ENCODE data around the gene VHLL. TPM values are rescaled to one million over a fixed set of nuclear protein-coding genes. Genes with fewer than 3 reads are reported as not detected.

Gene VHLL
- total and polyA plus RNA-seq, 12 donors = not detected

GRCh38 chr1:156258859-156259258 is 40.2 kb downstream of the VHLL start:
- intact Hi-C loops (cut with DNase I) = no loop called here
- TF ChIP-seq CTCF (IDR thresholded peaks at IDR 0.05) = no peak
- DNase-seq = no peak
- 96% methylated on average over 8 of the region's 8 CpGs for WGBS, 2 donors
- H3K27ac ChIP-seq = no peak overlapping the region
- no peaks in the 10 kb centered on the region for H3K27me3 ChIP-seq
- H3K4me1 ChIP-seq = no peaks in the 10 kb centered on the region
- peaks cover 6 to 100% (median 78%) of the 10 kb centered on the region in 9 donors for H3K36me3 ChIP-seq
- ATAC-seq = no peak
- no peak overlapping the region for H3K4me3 ChIP-seq
- H3K9me3 ChIP-seq = no peaks in the 10 kb centered on the region

GRCh38 chr1:156257711-156258110 is 41.4 kb downstream of the VHLL start:
- DNase-seq (no peak), ATAC-seq (no peak)
- no peak overlapping the region for H3K4me3 ChIP-seq
- H3K27me3 ChIP-seq = no peaks in the 10 kb centered on the region
- peaks cover 6 to 100% (median 79%) of the 10 kb centered on the region in 9 donors for H3K36me3 ChIP-seq
- no peaks in the 10 kb centered on the region for H3K9me3 ChIP-seq
- no peak for TF ChIP-seq CTCF (IDR thresholded peaks at IDR 0.05)
- H3K4me1 ChIP-seq = peaks cover 0 to 2% (median 0%) of the 10 kb centered on the region in 9 donors
- 84 to 88% methylated on average over 2 of the region's 2 CpGs for WGBS, 2 donors
- intact Hi-C loops (cut with DNase I) = no loop called here
- H3K27ac ChIP-seq = no peak overlapping the region

- Histone ChIP-seq H3K4me3 (no peak overlapping the region), H3K9me3 (no peaks in the 10 kb centered on the region), H3K27me3 (no peaks in the 10 kb centered on the region), H3K36me3 (peaks cover 0 to 99% (median 66%) of the 10 kb centered on the region in 9 donors), H3K4me1 (peaks cover 6 to 31% (median 22%) of the 10 kb centered on the region in 9 donors), H3K27ac (no peak overlapping the region)
- TF ChIP-seq CTCF (IDR thresholded peaks at IDR 0.05) = no peak
- ATAC-seq (no peak), DNase-seq (no peak)
- WGBS, 2 donors = 93 to 94% methylated on average over 3 of the region's 3 CpGs
- intact Hi-C loops (cut with DNase I) = no loop called here
Observed at GRCh38 chr1:156253634-156254033, 45.5 kb downstream of the VHLL start.

GRCh38 chr1:156251527-156251926 is 47.6 kb downstream of the VHLL start:
- peaks cover 0 to 78% (median 46%) of the 10 kb centered on the region in 9 donors for H3K36me3 ChIP-seq
- intact Hi-C loops (cut with DNase I) = no loop called here
- 25 to 32% methylated on average over 3 of the region's 3 CpGs for WGBS, 2 donors
- ATAC-seq = peak; percentile 20 to 77 (median 71)
- peak overlapping the region in 6 of 10 donors; percentile 18 to 69 (median 59) for H3K27ac ChIP-seq
- peaks cover 0 to 2% (median 0%) of the 10 kb centered on the region in 7 donors for H3K27me3 ChIP-seq
- H3K9me3 ChIP-seq = no peaks in the 10 kb centered on the region
- no peak for TF ChIP-seq CTCF (IDR thresholded peaks at IDR 0.05)
- H3K4me1 ChIP-seq = peaks cover 21 to 48% (median 37%) of the 10 kb centered on the region in 9 donors
- H3K4me3 ChIP-seq = no peak overlapping the region
- peak in 1 of 2 donors; percentile 53 for DNase-seq
